GM20000 (cell line): ENCODE data around the gene TMEM182.

Source experiments
- DNase-seq: peaks from one replicate; pipeline ENCODE4 v3.0.0; 2012; ENCODE audit warnings: low spot score
- CTCF ChIP-seq: IDR thresholded peaks from 2 replicates; pipeline ENCODE4 v1.5.1; 2012; ENCODE audit warnings: mild to moderate bottlenecking, control low read depth; ENCODE audit errors: extremely low read depth, missing control alignments

Gene TMEM182

GRCh38 chr2:102790091-102790455, 28.2 kb downstream of the TMEM182 start:
- TF ChIP-seq CTCF, result no peak
- no peak for DNase-seq

- DNase-seq, result no peak
- TF ChIP-seq CTCF, result no peak
Observed at GRCh38 chr2:102792568-102793208, 30.9 kb downstream of the TMEM182 start.

GRCh38 chr2:102795641-102796040, 33.8 kb downstream of the TMEM182 start:
- no peak for DNase-seq
- TF ChIP-seq CTCF, result no peak

- no peak for DNase-seq
- no peak for TF ChIP-seq CTCF
Observed at GRCh38 chr2:102796337-102796736, 34.5 kb downstream of the TMEM182 start.

- DNase-seq, result no peak
- no peak for TF ChIP-seq CTCF
Observed at GRCh38 chr2:102797486-102797885, 35.7 kb downstream of the TMEM182 start.

GRCh38 chr2:102798181-102798580, 36.4 kb downstream of the TMEM182 start:
- no peak for DNase-seq
- TF ChIP-seq CTCF, result no peak

- no peak for DNase-seq
- TF ChIP-seq CTCF, result no peak
Observed at GRCh38 chr2:102801098-102801718, 39.4 kb downstream of the TMEM182 start.
